Gastrocnemius medialis (tissue), 4 donors: ENCODE results near the gene SYT13.

Source experiments
- CTCF ChIP-seq, 5 experiments: fragments of 450-650 bp in 3 of 5; fragments of 200-600 bp in 2 of 5; sonication (generic) in 2 of 5; IDR thresholded peaks in 4 of 5; conservative IDR thresholded peaks in 1 of 5; 1 replicate in 4 of 5; 2 replicates in 1 of 5; pipeline ENCODE4 v1.5.1; 2016 to 2019; ENCODE audit warnings: antibody characterized with exemption in 5 of 5, mild to moderate bottlenecking in 3 of 5, moderate library complexity in 3 of 5
- POLR2A ChIP-seq, 2 donors: fragments of 450-650 bp; IDR thresholded peaks; one replicate each; pipeline ENCODE4 v1.6.1; 2017; ENCODE audit warnings: antibody characterized with exemption in 2 of 2, mild to moderate bottlenecking in 2 of 2, moderate library complexity in 2 of 2

GRCh38 chr11:45219411-45219810, 66.7 kb downstream of the SYT13 start:
- no peak for TF ChIP-seq CTCF (IDR thresholded peaks at IDR 0.05 in 4 of 5, conservative IDR thresholded peaks at IDR 0.05 in 1 of 5)
- no peak for TF ChIP-seq POLR2A (IDR thresholded peaks at IDR 0.05)
